Transverse colon (tissue), 4 donors: Measurements from ENCODE around the gene MAPK12. TPM values are rescaled to one million over a fixed set of nuclear protein-coding genes. Genes with fewer than 3 reads are reported as not detected.

Experiments used
- DNase-seq: peaks from one replicate; pipeline ENCODE4 v3.0.0-alpha.2; 2019
- H3K27ac ChIP-seq, 4 donors: fragments of 200-600 bp; sonication (generic); 2 replicates each; pipeline ENCODE4 v1.5.1; 2016 to 2018; ENCODE audit warnings: inconsistent platforms in 4 of 4
- H3K27me3 ChIP-seq: fragments of 200-600 bp; sonication (generic); 2 replicates; pipeline ENCODE4 v1.5.1; 2017; ENCODE audit warnings: inconsistent platforms
- H3K36me3 ChIP-seq, 4 donors: fragments of 200-600 bp; sonication (generic); 2 replicates each; pipeline ENCODE4 v1.5.1; 2017 to 2019; ENCODE audit warnings: inconsistent platforms in 4 of 4
- H3K4me1 ChIP-seq, 4 donors: fragments of 200-600 bp; sonication (generic); 2 replicates each; pipeline ENCODE4 v1.5.1; 2017 to 2020; ENCODE audit warnings: inconsistent platforms in 4 of 4
- H3K4me3 ChIP-seq, 4 donors: fragments of 200-600 bp; sonication (generic); 1 replicate in 1 of 4; 2 replicates in 3 of 4; pipeline versions ENCODE4 v1.5.1 to v1.6.1; 2017 to 2019; ENCODE audit warnings: inconsistent platforms in 4 of 4
- H3K9me3 ChIP-seq, 2 donors: fragments of 200-600 bp; sonication (generic); 2 replicates each; pipeline ENCODE4 v1.5.1; 2017 to 2019; ENCODE audit warnings: inconsistent platforms in 2 of 2
- CTCF ChIP-seq, 5 experiments: fragments of 200-600 bp in 3 of 5; fragments of 450-650 bp in 2 of 5; sonication (generic) in 3 of 5; IDR thresholded peaks; 1 replicate in 2 of 5; 2 replicates in 3 of 5; pipeline ENCODE4 v1.5.1; 2016 to 2017; ENCODE audit warnings: antibody characterized with exemption in 5 of 5, inconsistent platforms in 3 of 5, mild to moderate bottlenecking in 2 of 5, moderate library complexity in 1 of 5
- EP300 ChIP-seq: sonication (generic); formaldehyde crosslinking; IDR thresholded peaks from one replicate; pipeline ENCODE4 v1.6.1; 2017; ENCODE audit warnings: antibody characterized with exemption, low read depth
- POLR2A ChIP-seq: fragments of 450-650 bp; IDR thresholded peaks from one replicate; pipeline ENCODE4 v1.6.1; 2016; ENCODE audit warnings: antibody characterized with exemption, mild to moderate bottlenecking, moderate library complexity
- POLR2AphosphoS5 ChIP-seq, 3 donors: sonication (generic); formaldehyde crosslinking; IDR thresholded peaks; one replicate each; pipeline ENCODE4 v1.6.1; 2016; ENCODE audit warnings: antibody characterized with exemption in 3 of 3
- WGBS, 2 donors: methylation state at CpG; one replicate each; pipeline ENCODE4 v1.1.5; 2018; ENCODE audit warnings: low coverage in 1 of 2; 5-methylcytosine and 5-hydroxymethylcytosine counted together
- in situ Hi-C, 4 donors: fragments of 200-750 bp; cut with MboI; loops; one replicate each; pipeline versions ENCODE4 v1.15.0 to v1.15.1; 2017; ENCODE audit warnings: low sequenced_read_pairs in 3 of 4, low pct_ligation_motif_present in 1 of 4, low pct_unique_long_range_greater_than_20kb in 1 of 4
- intact Hi-C: fragments of 100-400 bp; cut with DNase I; formaldehyde crosslinking; loops from one replicate; pipeline ENCODE4 v1.15.1; 2023; ENCODE audit warnings: low total_unique reads
- total RNA-seq, 4 donors: library from RNA; depleted of rRNA; stranded (reverse); fragments of >200 nt; gene quantifications; one replicate each; pipeline ENCODE4 v1.1.0, GENCODE V29; 2016

Gene MAPK12
- total RNA-seq, 4 donors from 2014 or later, result 1.1 to 9.4 (median 3.3) TPM

GRCh38 chr22:50287731-50288130 lies 26.2 kb upstream of the MAPK12 start:
- in situ Hi-C loops (no loop called here), intact Hi-C loops (no loop called here)
- Histone ChIP-seq H3K4me1 (peaks cover 4 to 5% (median 4%) of the 10 kb centered on the region in 4 donors), H3K36me3 (peaks cover 0 to 51% (median 20%) of the 10 kb centered on the region in 4 donors), H3K27ac (no peak overlapping the region), H3K4me3 (no peak overlapping the region), H3K27me3 (no peaks in the 10 kb centered on the region), H3K9me3 (no peaks in the 10 kb centered on the region)
- TF ChIP-seq CTCF (IDR thresholded peaks at IDR 0.05) (no peak), POLR2A (no peak), POLR2AphosphoS5 (IDR thresholded peaks at IDR 0.05) (no peak), EP300 (no peak)
- DNase-seq, result no peak
- 96% methylated on average over 25 of the region's 31 CpGs; no CpG with 5 or more reads in 1 of the 2 donors for WGBS, 2 donors

- no peak for DNase-seq
- TF ChIP-seq POLR2AphosphoS5 (IDR thresholded peaks at IDR 0.05) (no peak), CTCF (IDR thresholded peaks at IDR 0.05) (no peak), POLR2A (no peak), EP300 (no peak)
- intact Hi-C loops (no loop called here), in situ Hi-C loops (no loop called here)
- Histone ChIP-seq H3K27me3 (no peaks in the 10 kb centered on the region), H3K27ac (no peak overlapping the region), H3K4me1 (no peaks in the 10 kb centered on the region), H3K4me3 (no peak overlapping the region), H3K36me3 (peaks cover 0 to 60% (median 21%) of the 10 kb centered on the region in 4 donors), H3K9me3 (no peaks in the 10 kb centered on the region)
- 91% methylated on average over 37 of the region's 40 CpGs; no CpG with 5 or more reads in 1 of the 2 donors for WGBS, 2 donors
These were observed 25.3 kb upstream of the MAPK12 start for GRCh38 chr22:50286701-50287318.

GRCh38 chr22:50286275-50286674 lies 24.8 kb upstream of the MAPK12 start:
- DNase-seq, result no peak
- TF ChIP-seq POLR2A, result no peak
- no peak for TF ChIP-seq EP300
- TF ChIP-seq CTCF (IDR thresholded peaks at IDR 0.05), result no peak
- TF ChIP-seq POLR2AphosphoS5 (IDR thresholded peaks at IDR 0.05), result no peak
- WGBS, 2 donors, result 64% methylated on average over 16 of the region's 21 CpGs; no CpG with 5 or more reads in 1 of the 2 donors
- no peak overlapping the region for H3K27ac ChIP-seq
- H3K36me3 ChIP-seq, result peaks cover 0 to 65% (median 23%) of the 10 kb centered on the region in 4 donors
- H3K4me1 ChIP-seq, result no peaks in the 10 kb centered on the region
- H3K4me3 ChIP-seq, result no peak overlapping the region
- in situ Hi-C loops, result no loop called here
- no peaks in the 10 kb centered on the region for H3K9me3 ChIP-seq
- intact Hi-C loops, result no loop called here
- H3K27me3 ChIP-seq, result no peaks in the 10 kb centered on the region

- in situ Hi-C loops (no loop called here), intact Hi-C loops (no loop called here)
- no peak overlapping the region for H3K4me3 ChIP-seq
- no peak for TF ChIP-seq EP300
- no peak for TF ChIP-seq POLR2A
- no peak for TF ChIP-seq POLR2AphosphoS5 (IDR thresholded peaks at IDR 0.05)
- no peak for TF ChIP-seq CTCF (IDR thresholded peaks at IDR 0.05)
- no peak overlapping the region for H3K27ac ChIP-seq
- no peaks in the 10 kb centered on the region for H3K4me1 ChIP-seq
- WGBS, 2 donors, result 91% methylated on average over 32 of the region's 34 CpGs; no CpG with 5 or more reads in 1 of the 2 donors
- no peaks in the 10 kb centered on the region for H3K27me3 ChIP-seq
- DNase-seq, result no peak
- peaks cover 0 to 71% (median 26%) of the 10 kb centered on the region in 4 donors for H3K36me3 ChIP-seq
- H3K9me3 ChIP-seq, result no peaks in the 10 kb centered on the region
These were observed 24.2 kb upstream of the MAPK12 start for GRCh38 chr22:50285568-50286229.
